CD4-positive, alpha-beta T cell (primary cell): ENCODE data around the gene QRFP. TPM values are rescaled to one million over a fixed set of nuclear protein-coding genes. Genes with fewer than 3 reads are reported as not detected.
A peak's percentile ranks its signal among the peaks of the same experiment; 100 is the strongest.

Experiments
- ATAC-seq: fragments of 200-7000 bp; cut with Tn5 transposase; one replicate; pipeline ENCODE4 v1.10.0; 2022; ENCODE audit warnings: mild to moderate bottlenecking; ENCODE audit not compliant: poor library complexity
- CTCF ChIA-PET: fragments of 350-600 bp; sonication (Branson Sonifier 250); formaldehyde crosslinking; loops from one replicate; lab custom pipeline; 2021; ENCODE audit warnings: antibody characterized with exemption, inconsistent platforms; lab: Charles Lee
- POLR2A ChIA-PET: fragments of 350-600 bp; sonication (Branson Sonifier 250); formaldehyde crosslinking; loops from one replicate; lab custom pipeline; 2021; ENCODE audit warnings: antibody characterized with exemption, inconsistent platforms; lab: Charles Lee
- DNase-seq, 14 experiments: peaks; one replicate each; pipeline ENCODE4 v3.0.0-alpha.2; 2013 to 2020; ENCODE audit warnings: mixed read lengths in 2 of 14
- H3K27ac ChIP-seq, 2 donors: one replicate each; pipeline versions ENCODE4 v1.5.1 to v1.7.0; 2013; ENCODE audit warnings: low read length in 2 of 2, low read depth in 1 of 2, mild to moderate bottlenecking in 1 of 2
- H3K27me3 ChIP-seq, 2 experiments: 1 replicate in 1 of 2; 2 replicates in 1 of 2; pipeline versions ENCODE4 v1.6.1 to v1.7.0; 2013; ENCODE audit warnings: low read length in 2 of 2, control low read depth in 1 of 2, mild to moderate bottlenecking in 1 of 2, moderate library complexity in 1 of 2; ENCODE audit not compliant: insufficient read depth in 2 of 2, control insufficient read depth in 1 of 2
- H3K36me3 ChIP-seq: one replicate; pipeline ENCODE4 v1.6.1; 2013; ENCODE audit warnings: low read length, control low read depth; ENCODE audit not compliant: insufficient read depth
- H3K4me1 ChIP-seq: one replicate; pipeline ENCODE4 v1.6.1; 2013; ENCODE audit warnings: low read length, control low read depth; ENCODE audit not compliant: insufficient read depth
- H3K4me3 ChIP-seq: one replicate; pipeline ENCODE4 v1.5.1; 2013; ENCODE audit warnings: mild to moderate bottlenecking, low read length, moderate library complexity
- H3K9me3 ChIP-seq, 2 experiments: 1 replicate in 1 of 2; 2 replicates in 1 of 2; pipeline versions ENCODE4 v1.6.1 to v1.7.0; 2013; ENCODE audit warnings: low read length in 2 of 2, mild to moderate bottlenecking in 2 of 2, control low read depth in 1 of 2, moderate library complexity in 1 of 2; ENCODE audit not compliant: control insufficient read depth in 1 of 2, insufficient read depth in 1 of 2
- H3K27ac Mint-ChIP-seq: one replicate; pipeline ENCODE4 v1.8.0; 2020; ENCODE audit warnings: mixed read lengths
- H3K27me3 Mint-ChIP-seq: one replicate; pipeline ENCODE4 v1.8.0; 2021; ENCODE audit warnings: mixed read lengths
- H3K36me3 Mint-ChIP-seq: one replicate; pipeline ENCODE4 v1.8.0; 2021; ENCODE audit warnings: low read depth, mixed read lengths
- H3K4me1 Mint-ChIP-seq: one replicate; pipeline ENCODE4 v1.8.0; 2021; ENCODE audit warnings: low read depth, mixed read lengths
- H3K4me3 Mint-ChIP-seq: one replicate; pipeline ENCODE4 v1.8.0; 2020; ENCODE audit warnings: mild to moderate bottlenecking, mixed read lengths
- H3K9me3 Mint-ChIP-seq: one replicate; pipeline ENCODE4 v1.8.0; 2020; ENCODE audit warnings: mixed read lengths
- intact Hi-C, 2 experiments: fragments of 100-400 bp; cut with DNase I in 1 of 2; cut with micrococcal nuclease in 1 of 2; formaldehyde crosslinking; loops; one replicate each; pipeline versions ENCODE4 v1.15.1 to v1.9.0; 2023 to 2025; cut with DNase I, micrococcal nuclease
- total RNA-seq, 174 experiments: library from RNA in 2 of 174; stranded (reverse) in 2 of 174; gene quantifications; one replicate each; pipeline ENCODE4 v1.2.3 and lab custom pipeline; 2021 to 2026
- TF ChIP-seq, protein P1 (sequence below): fragments of 200-600 bp; IDR thresholded peaks from one replicate; pipeline ENCODE4 v1.8.0; 2022; ENCODE audit warnings: antibody characterized with exemption, mild to moderate bottlenecking

The QRFP gene
- total RNA-seq, 2 experiments from 2014 or later: not detected

DNA sequence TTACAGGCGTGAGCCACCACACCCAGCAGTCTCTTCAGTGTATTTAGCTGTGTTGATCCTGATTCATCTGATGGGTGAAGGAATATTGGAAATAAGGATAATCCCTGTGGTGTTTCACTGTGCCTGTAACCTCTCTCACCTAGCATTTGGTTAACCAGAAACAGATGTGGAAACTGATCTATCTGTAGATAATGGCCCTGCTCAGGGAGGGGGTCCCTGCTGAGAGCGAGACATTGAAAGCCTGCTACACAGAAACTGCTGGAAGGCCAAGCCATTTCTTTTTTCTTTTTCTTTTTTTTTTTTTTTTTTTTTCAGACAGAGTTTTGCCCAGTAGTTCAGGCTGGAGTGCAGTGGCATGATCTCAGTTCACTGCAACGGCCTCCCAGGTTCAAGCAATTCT is 28.4 kb downstream of the QRFP start:
- no peak overlapping the region for H3K4me3 ChIP-seq
- DNase-seq (no peak), ATAC-seq (no peak)
- peaks cover 22% of the 10 kb centered on the region for H3K36me3 ChIP-seq
- CTCF ChIA-PET: no interaction called here
- H3K4me1 Mint-ChIP-seq: peaks cover 5% of the 10 kb centered on the region
- H3K4me1 ChIP-seq: no peaks in the 10 kb centered on the region
- H3K4me3 Mint-ChIP-seq: no peak overlapping the region
- no peaks in the 10 kb centered on the region for H3K9me3 Mint-ChIP-seq
- no peak overlapping the region for H3K27ac ChIP-seq
- TF ChIP-seq, protein P1, sequence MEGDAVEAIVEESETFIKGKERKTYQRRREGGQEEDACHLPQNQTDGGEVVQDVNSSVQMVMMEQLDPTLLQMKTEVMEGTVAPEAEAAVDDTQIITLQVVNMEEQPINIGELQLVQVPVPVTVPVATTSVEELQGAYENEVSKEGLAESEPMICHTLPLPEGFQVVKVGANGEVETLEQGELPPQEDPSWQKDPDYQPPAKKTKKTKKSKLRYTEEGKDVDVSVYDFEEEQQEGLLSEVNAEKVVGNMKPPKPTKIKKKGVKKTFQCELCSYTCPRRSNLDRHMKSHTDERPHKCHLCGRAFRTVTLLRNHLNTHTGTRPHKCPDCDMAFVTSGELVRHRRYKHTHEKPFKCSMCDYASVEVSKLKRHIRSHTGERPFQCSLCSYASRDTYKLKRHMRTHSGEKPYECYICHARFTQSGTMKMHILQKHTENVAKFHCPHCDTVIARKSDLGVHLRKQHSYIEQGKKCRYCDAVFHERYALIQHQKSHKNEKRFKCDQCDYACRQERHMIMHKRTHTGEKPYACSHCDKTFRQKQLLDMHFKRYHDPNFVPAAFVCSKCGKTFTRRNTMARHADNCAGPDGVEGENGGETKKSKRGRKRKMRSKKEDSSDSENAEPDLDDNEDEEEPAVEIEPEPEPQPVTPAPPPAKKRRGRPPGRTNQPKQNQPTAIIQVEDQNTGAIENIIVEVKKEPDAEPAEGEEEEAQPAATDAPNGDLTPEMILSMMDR: no peak
- no peaks in the 10 kb centered on the region for H3K27me3 ChIP-seq
- no peaks in the 10 kb centered on the region for H3K27me3 Mint-ChIP-seq
- POLR2A ChIA-PET: no interaction called here
- H3K36me3 Mint-ChIP-seq: peaks cover 49% of the 10 kb centered on the region
- intact Hi-C loops: no loop called here
- no peaks in the 10 kb centered on the region for H3K9me3 ChIP-seq
- H3K27ac Mint-ChIP-seq: no peak overlapping the region

DNA sequence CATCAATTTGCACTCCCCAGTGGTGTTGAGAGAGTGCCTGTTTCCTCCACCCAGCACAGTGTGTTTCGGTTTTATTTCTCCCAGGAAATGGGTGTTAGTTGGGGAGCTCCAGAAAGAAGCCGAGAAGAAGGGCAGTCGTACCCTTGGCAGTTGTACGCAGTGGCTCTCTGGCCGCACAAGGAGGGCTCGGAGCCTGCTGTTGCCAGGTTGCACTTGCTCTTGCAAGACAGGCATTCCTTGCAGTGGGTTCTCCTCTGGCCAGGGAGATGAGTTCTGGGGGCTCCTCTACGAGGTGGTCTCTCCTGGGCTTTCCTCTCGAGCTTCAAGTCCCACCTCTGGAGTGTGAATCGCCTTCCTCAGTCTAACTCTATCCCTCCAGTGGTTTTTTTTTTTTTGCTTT is 29.1 kb downstream of the QRFP start:
- ATAC-seq (no peak), DNase-seq (no peak)
- Histone ChIP-seq H3K9me3 (no peaks in the 10 kb centered on the region), H3K27me3 (no peaks in the 10 kb centered on the region), H3K4me1 (no peaks in the 10 kb centered on the region), H3K36me3 (peaks cover 15% of the 10 kb centered on the region), H3K4me3 (no peak overlapping the region), H3K27ac (no peak overlapping the region)
- TF ChIP-seq, protein P1: no peak
- Mint-ChIP-seq H3K36me3 (peaks cover 42% of the 10 kb centered on the region), H3K4me3 (no peak overlapping the region), H3K4me1 (peaks cover 5% of the 10 kb centered on the region), H3K27me3 (no peaks in the 10 kb centered on the region), H3K9me3 (no peaks in the 10 kb centered on the region), H3K27ac (no peak overlapping the region)
- ChIA-PET POLR2A (no interaction called here), CTCF (interaction anchor here (1.0 kb wide), 1 partner anchor 174 kb away, joined by 4 read pairs; the partner anchor contains the start of gene EXOSC2)
- intact Hi-C loops: no loop called here

DNA sequence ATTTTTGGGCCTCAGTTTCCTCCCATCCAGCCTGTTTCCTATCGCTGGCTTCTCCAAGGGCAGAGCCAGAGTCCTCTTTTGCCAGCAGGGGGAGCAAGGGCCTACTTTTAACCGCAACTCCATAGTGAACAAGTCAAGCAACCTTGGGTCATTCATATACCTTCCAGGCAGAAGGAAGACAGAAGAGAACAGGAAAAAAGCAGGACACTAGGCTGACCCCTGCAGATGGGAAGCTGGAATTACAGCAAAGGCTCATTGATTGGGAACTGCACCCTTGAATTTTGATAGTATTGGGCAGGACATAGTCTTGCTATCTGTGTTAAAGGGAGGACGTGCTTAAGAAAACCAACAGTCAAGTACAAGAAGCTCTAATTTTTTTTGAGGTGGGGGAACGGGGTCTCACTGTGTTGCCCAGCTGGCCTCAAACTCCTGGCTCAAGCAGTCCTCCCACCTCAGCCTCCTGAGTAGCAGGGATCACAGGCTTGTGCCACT is 30.1 kb downstream of the QRFP start:
- H3K27me3 Mint-ChIP-seq: no peaks in the 10 kb centered on the region

More for the DNA sequence above, 30.1 kb downstream of the QRFP start:
- Mint-ChIP-seq H3K9me3 (no peaks in the 10 kb centered on the region), H3K36me3 (peaks cover 37% of the 10 kb centered on the region), H3K4me1 (peaks cover 5% of the 10 kb centered on the region), H3K4me3 (no peak overlapping the region), H3K27ac (no peak overlapping the region)
- H3K27me3 ChIP-seq: no peaks in the 10 kb centered on the region
- no peaks in the 10 kb centered on the region for H3K9me3 ChIP-seq
- H3K4me1 ChIP-seq: no peaks in the 10 kb centered on the region
- peak; percentile 22 to 71 (median 42) for DNase-seq
- intact Hi-C loops: loop anchor here (1.0 kb wide), 1 partner anchor 180 kb away; no protein-coding TSS in a partner anchor
- ChIA-PET POLR2A (no interaction called here), CTCF (interaction anchor here (0.5 to 1.9 kb wide), 7 partner anchors 20 to 180 kb away, joined by 3 to 13 read pairs (median 4); partner anchors contain the start of gene EXOSC2)
- H3K36me3 ChIP-seq: peaks cover 6% of the 10 kb centered on the region
- no peak overlapping the region for H3K4me3 ChIP-seq
- TF ChIP-seq, protein P1: peak; percentile 79
- peak; percentile 52 for ATAC-seq
- no peak overlapping the region for H3K27ac ChIP-seq
